AG09309 (cell line): ENCODE results near the gene ADCY2.
A peak's percentile ranks its signal among the peaks of the same experiment; 100 is the strongest.

Source experiments
- DNase-seq: peaks from one replicate; pipeline ENCODE4 v3.0.0-alpha.2; 2010; ENCODE audit warnings: low read depth
- H3K4me3 ChIP-seq: 2 replicates; pipeline ENCODE4 v1.5.1; 2011; ENCODE audit warnings: mild to moderate bottlenecking, low read depth, low read length, moderate library complexity; ENCODE audit not compliant: control insufficient read depth
- TF ChIP-seq, protein P1 (sequence below): IDR thresholded peaks from 2 replicates; pipeline ENCODE4 v1.5.1; 2011; ENCODE audit warnings: mild to moderate bottlenecking, low read depth, low read length, inconsistent platforms; ENCODE audit not compliant: insufficient read depth, control insufficient read depth; ENCODE audit errors: missing control alignments

Gene ADCY2

DNA sequence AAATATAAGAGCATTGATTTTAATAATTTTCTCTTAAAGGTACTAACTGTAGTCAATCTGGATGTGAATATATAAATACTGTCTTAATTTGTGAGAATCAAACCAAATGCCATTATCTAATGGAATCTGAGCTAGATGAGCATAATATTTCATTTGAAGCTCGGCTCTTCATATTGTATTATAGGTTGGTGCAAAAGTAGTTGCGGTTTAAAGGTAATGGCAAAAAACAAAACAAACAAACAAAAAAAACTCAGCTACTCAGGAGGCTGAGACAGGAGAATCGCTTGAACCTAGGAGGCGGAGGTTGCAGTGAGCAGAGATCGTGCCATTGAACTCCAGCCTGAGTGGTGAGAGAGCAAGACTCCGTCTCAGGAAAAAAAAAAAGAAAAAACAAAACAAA is 358.6 kb downstream of the ADCY2 start:
- TF ChIP-seq, protein P1, sequence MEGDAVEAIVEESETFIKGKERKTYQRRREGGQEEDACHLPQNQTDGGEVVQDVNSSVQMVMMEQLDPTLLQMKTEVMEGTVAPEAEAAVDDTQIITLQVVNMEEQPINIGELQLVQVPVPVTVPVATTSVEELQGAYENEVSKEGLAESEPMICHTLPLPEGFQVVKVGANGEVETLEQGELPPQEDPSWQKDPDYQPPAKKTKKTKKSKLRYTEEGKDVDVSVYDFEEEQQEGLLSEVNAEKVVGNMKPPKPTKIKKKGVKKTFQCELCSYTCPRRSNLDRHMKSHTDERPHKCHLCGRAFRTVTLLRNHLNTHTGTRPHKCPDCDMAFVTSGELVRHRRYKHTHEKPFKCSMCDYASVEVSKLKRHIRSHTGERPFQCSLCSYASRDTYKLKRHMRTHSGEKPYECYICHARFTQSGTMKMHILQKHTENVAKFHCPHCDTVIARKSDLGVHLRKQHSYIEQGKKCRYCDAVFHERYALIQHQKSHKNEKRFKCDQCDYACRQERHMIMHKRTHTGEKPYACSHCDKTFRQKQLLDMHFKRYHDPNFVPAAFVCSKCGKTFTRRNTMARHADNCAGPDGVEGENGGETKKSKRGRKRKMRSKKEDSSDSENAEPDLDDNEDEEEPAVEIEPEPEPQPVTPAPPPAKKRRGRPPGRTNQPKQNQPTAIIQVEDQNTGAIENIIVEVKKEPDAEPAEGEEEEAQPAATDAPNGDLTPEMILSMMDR: no peak
- no peak overlapping the region for H3K4me3 ChIP-seq
- DNase-seq: no peak

DNA sequence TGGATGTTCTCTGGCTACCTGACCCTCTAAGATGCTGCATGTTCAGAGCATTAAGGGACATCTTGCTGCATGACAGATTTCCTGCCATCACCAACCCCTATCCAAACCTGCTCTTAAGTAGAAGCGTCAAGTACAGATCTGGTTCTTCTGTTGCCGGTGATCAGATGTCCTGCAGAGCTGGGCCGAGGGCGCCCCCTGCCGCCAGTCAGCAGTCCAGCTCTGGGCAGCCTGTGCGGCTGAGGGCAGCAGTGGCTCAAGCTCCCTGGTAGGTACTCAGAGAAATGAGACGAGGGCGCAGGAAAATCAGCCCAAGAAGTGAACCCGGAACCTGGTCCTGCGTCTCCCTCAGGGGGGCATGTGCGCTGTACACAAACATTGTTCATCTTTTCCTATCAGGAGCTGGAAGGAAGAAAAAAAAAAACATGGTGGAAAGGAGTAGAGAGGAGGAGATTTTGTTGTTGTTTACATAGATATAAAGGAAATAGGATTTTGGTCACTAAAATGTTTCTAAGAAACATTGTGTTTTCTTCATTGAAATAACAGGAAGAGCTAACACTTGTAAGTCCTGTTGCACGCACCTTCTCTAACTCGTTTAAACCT is 359.2 kb downstream of the ADCY2 start:
- no peak overlapping the region for H3K4me3 ChIP-seq
- DNase-seq: no peak
- TF ChIP-seq, protein P1: peak; percentile 74

DNA sequence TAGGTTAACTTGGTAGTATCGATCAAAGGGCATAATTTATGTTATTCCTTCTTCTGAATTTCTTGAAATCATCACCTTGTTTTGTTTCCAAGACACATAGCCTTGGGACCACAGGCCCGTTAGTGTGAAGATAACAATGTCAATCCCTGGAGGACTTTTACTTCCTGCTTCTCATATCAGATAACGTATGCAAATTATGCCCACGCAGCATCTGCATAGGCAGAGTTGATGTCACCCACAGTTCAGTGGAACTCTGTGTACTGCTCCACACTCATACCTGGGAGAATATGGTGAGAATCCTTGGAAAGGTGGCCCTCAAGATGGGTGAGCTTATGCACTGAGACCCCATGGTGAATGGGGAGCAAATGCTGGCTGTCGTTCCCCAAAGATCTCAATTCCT is 360.0 kb downstream of the ADCY2 start:
- no peak overlapping the region for H3K4me3 ChIP-seq
- DNase-seq: no peak
- TF ChIP-seq, protein P1: no peak

DNA sequence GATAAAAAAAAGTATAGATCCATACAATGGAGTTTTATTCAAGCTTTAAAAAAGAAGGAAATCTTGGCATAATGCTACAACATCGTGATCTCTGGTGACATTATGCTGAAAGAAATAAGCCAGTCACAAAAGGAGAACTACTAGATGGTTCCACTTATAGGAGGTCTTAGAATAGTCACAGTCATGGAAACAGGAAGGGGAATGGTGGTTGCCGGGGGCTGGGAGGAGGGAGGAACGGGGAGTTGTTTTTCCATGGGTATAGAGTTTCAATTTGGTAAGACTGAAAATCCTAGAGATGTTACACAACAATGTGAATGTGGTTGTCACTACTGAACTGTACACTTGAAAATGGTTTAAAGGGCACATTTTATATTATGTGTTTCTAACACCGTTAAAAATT is 360.5 kb downstream of the ADCY2 start:
- TF ChIP-seq, protein P1: no peak
- no peak for DNase-seq

DNA sequence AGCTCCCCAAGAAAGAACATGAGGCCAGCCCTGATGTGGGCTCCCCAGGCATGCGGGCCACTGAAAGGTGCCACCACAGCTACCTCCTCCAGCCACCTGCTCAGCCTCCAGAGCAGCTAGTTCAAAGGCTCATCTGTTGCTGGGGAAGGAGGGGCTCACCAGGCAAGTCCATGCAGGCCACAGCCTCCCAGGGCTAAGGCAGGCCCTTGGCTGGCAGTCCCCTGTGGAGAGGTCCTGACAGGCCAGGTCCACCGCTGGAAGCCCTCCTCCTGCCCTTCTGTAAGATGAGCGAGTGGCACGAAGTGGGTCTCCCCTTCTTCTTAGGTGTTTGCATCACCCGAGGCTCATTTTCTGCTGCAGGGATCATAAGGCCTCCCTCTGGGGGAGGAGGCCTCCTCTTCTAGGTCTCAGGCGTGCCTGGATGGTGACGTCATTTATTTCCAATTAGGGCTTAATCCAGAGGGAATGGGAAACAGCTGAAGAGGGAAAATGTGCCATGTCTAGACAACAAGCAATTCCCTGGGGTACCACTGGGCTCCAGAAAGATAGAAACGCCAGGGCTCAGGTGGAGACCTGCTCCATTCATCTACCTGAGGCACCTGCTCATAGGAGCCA is 363.4 kb downstream of the ADCY2 start:
- no peak overlapping the region for H3K4me3 ChIP-seq
- no peak for DNase-seq
- TF ChIP-seq, protein P1: no peak

More for the DNA sequence above, 360.5 kb downstream of the ADCY2 start:
- H3K4me3 ChIP-seq: no peak overlapping the region

DNA sequence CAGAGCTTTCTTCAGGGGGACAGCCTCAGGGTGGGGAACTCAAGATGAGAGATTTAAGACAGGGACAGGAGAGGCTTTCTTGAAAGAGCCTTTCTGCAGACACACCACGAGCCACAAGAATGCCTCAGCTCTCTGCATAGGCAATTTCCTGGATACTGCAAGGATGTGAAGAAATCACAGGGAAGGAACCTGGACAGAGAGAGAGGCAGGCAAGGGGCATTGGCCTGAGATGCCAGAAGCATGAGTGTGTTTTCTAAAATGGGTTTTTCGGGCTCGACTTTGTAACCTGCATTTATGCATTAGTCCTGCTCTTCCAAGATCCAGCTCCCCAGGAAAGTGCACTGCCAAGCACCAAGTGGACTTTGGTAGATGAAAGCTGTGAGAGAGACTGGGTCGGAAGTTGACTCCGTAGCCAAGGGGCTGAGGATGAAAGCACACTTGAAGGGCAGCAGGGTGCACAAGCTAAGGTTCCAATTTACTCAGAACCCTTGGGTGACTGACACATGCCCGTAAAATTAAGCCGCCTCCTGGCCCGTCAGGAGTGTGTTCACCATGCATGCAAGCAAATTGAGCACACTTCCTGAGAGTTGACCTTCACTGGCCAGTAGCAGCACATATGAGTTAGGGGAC is 364.1 kb downstream of the ADCY2 start:
- DNase-seq: no peak
- no peak overlapping the region for H3K4me3 ChIP-seq
- TF ChIP-seq, protein P1: no peak
